ENCODE results near the gene ECSIT.
"Not testable (repeated sequence)": the region's sequence is repeated elsewhere in the genome, so short reads cannot be mapped to it uniquely, and the experiment has no call there.

ECSIT gene

DNA sequence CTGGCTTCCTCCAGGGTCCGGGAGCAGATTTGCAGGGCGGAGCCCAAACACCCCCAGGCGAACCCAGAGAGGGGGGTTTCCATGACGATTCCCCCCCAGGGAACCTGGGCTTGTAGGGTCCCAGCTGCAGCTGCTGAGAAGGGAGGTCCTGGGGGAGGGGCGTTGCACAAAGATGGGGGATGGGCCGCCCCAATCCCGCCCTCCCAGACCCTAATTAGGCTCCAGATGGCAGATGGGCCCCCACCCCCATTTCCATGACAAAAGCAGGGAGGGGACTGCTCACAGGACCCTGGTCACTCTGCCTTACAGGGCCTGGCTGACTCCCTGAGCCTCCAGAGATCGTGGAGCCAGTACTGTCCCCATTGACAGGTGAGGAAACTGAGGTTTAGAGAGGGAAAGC, 63.3 kb downstream of the ECSIT start:
- DNase-seq: no peak
- in situ Hi-C loops (cut with HindIII; ENCODE audit: low pct_ligation_motif_present, low sequenced_read_pairs): no loop called here
- H3K27me3 ChIP-seq (replicated peaks): no peaks in the 10 kb centered on the region
- no peak overlapping the region for H3K27ac ChIP-seq
- TF ChIP-seq, protein P1, sequence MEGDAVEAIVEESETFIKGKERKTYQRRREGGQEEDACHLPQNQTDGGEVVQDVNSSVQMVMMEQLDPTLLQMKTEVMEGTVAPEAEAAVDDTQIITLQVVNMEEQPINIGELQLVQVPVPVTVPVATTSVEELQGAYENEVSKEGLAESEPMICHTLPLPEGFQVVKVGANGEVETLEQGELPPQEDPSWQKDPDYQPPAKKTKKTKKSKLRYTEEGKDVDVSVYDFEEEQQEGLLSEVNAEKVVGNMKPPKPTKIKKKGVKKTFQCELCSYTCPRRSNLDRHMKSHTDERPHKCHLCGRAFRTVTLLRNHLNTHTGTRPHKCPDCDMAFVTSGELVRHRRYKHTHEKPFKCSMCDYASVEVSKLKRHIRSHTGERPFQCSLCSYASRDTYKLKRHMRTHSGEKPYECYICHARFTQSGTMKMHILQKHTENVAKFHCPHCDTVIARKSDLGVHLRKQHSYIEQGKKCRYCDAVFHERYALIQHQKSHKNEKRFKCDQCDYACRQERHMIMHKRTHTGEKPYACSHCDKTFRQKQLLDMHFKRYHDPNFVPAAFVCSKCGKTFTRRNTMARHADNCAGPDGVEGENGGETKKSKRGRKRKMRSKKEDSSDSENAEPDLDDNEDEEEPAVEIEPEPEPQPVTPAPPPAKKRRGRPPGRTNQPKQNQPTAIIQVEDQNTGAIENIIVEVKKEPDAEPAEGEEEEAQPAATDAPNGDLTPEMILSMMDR (IDR thresholded peaks at IDR 0.05; ENCODE audit: low read depth, low read length, missing control alignments): no peak
- H3K4me3 ChIP-seq (ENCODE audit: low read depth, low read length): no peak overlapping the region
- no peaks in the 10 kb centered on the region for H3K36me3 ChIP-seq (replicated peaks)

DNA sequence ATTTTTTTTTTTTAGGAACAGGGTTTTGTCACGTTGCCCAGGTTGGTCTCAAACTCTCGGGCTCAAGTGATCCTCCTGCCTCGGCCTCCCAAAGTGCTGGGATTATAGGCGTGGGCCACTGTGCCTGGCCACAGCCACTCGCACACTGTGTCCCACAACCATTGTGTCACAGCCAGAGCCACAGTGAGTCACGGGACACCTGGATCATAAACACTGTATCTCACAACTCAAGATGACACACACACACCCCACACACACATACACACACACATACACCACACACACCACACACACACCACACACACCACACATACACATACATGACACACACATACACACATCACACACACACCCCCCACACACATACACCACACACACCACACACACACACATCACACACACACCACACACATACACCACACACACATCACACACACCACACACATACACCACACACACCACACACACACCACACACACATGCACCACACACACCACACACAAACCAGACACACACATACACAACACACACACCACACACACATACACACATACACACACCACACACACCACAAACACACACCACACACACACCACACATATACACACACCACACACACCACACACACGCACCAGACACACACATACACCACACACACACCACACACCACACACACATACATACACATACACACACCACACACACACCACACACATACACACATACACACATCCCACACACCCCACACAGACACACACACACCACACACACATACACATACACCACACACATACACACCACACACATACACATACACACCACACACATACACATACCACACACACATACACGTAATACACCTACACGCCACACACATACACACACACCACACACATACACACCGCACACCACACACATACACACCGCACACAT, 64.3 kb downstream of the ECSIT start:
- in situ Hi-C loops (cut with HindIII; ENCODE audit: low pct_ligation_motif_present, low sequenced_read_pairs): no loop called here
- Histone ChIP-seq H3K27me3 (replicated peaks) (no peaks in the 10 kb centered on the region), H3K27ac (no peak overlapping the region), H3K4me3 (ENCODE audit: low read depth, low read length) (no peak overlapping the region), H3K36me3 (replicated peaks) (no peaks in the 10 kb centered on the region)
- TF ChIP-seq, protein P1 (IDR thresholded peaks at IDR 0.05; ENCODE audit: low read depth, low read length, missing control alignments): no peak
- no peak for DNase-seq

DNA sequence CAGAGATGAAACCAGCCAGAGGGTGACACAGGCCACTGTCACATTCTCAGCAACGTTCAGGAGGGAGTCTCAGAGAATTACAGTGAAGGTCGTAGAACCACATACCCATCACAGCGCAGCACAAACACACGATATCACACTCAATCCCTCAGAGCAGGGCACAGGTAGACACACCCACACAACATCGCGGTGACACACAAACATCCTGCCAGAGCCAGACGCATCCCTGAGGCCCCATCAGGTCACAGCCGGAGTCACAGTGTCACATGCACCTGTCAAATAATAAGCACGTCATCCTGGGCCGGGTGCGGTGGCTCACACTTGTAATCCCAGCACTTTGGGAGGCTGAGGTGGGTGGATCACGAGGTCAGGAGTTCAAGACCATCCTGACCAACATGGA, 65.5 kb downstream of the ECSIT start:
- no peak overlapping the region for H3K27ac ChIP-seq
- TF ChIP-seq, protein P1 (IDR thresholded peaks at IDR 0.05; ENCODE audit: low read depth, low read length, missing control alignments): no peak
- in situ Hi-C loops (cut with HindIII; ENCODE audit: low pct_ligation_motif_present, low sequenced_read_pairs): no loop called here

DNA sequence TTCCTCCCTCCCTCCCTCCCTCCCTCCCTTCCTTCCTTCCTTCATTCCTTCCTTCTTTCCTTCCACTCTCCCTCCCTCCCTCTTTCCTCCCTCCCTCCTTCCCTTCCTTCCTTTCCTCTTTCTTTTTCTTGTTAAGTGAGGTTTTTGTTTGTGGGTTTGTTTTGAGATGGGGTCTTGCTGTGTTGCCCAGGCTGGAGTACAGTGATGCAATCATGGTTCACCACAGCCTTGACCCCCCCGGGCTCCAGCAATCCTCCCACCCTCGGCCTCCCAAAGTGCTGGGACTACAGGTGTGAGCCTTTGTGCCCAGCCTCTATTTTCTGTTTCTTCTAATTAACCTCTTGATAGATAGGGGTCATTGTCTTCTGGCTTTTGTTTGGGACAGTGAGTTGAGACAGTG, 67.5 kb downstream of the ECSIT start:
- in situ Hi-C loops (cut with HindIII; ENCODE audit: low pct_ligation_motif_present, low sequenced_read_pairs): no loop called here
- Histone ChIP-seq H3K36me3 (replicated peaks) (no peaks in the 10 kb centered on the region), H3K27me3 (replicated peaks) (no peaks in the 10 kb centered on the region), H3K27ac (no peak overlapping the region), H3K4me3 (ENCODE audit: low read depth, low read length) (no peak overlapping the region)
- no peak for DNase-seq
- TF ChIP-seq, protein P1 (IDR thresholded peaks at IDR 0.05; ENCODE audit: low read depth, low read length, missing control alignments): no peak

More for the DNA sequence above, 65.5 kb downstream of the ECSIT start:
- DNase-seq: no peak
- Histone ChIP-seq H3K36me3 (replicated peaks) (no peaks in the 10 kb centered on the region), H3K27me3 (replicated peaks) (no peaks in the 10 kb centered on the region), H3K4me3 (ENCODE audit: low read depth, low read length) (no peak overlapping the region)

GRCh38 chr19:11460207-11460606, 68.7 kb downstream of the ECSIT start:
- H3K27me3 ChIP-seq (replicated peaks): no peaks in the 10 kb centered on the region
- H3K4me3 ChIP-seq (ENCODE audit: low read depth, low read length): no peak overlapping the region
- no peak for DNase-seq
- TF ChIP-seq, protein P1 (IDR thresholded peaks at IDR 0.05; ENCODE audit: low read depth, low read length, missing control alignments): peak; percentile 54
- in situ Hi-C loops (cut with HindIII; ENCODE audit: low pct_ligation_motif_present, low sequenced_read_pairs): no loop called here
- H3K27ac ChIP-seq: no peak overlapping the region
- no peaks in the 10 kb centered on the region for H3K36me3 ChIP-seq (replicated peaks)

GRCh38 chr19:11458912-11459311, 70.0 kb downstream of the ECSIT start:
- H3K4me3 ChIP-seq (ENCODE audit: low read depth, low read length); H3K36me3 ChIP-seq (replicated peaks); H3K27me3 ChIP-seq (replicated peaks); DNase-seq; H3K27ac ChIP-seq; in situ Hi-C loops (cut with HindIII; ENCODE audit: low pct_ligation_motif_present, low sequenced_read_pairs): not testable (repeated sequence)

Measured in brain microvascular endothelial cell (primary cell).